ENCODE data around the gene SPATA2L. TPM values are rescaled to one million over a fixed set of nuclear protein-coding genes. Genes with fewer than 3 reads are reported as not detected.

Gene SPATA2L, protein sequence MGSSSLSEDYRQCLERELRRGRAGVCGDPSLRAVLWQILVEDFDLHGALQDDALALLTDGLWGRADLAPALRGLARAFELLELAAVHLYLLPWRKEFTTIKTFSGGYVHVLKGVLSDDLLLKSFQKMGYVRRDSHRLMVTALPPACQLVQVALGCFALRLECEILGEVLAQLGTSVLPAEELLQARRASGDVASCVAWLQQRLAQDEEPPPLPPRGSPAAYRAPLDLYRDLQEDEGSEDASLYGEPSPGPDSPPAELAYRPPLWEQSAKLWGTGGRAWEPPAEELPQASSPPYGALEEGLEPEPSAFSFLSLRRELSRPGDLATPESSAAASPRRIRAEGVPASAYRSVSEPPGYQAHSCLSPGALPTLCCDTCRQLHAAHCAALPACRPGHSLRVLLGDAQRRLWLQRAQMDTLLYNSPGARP
- total RNA-seq (2014; rRNA removed; shearing (Covaris generic)): 5.5 and 10.9 TPM in 2 replicates

DNA sequence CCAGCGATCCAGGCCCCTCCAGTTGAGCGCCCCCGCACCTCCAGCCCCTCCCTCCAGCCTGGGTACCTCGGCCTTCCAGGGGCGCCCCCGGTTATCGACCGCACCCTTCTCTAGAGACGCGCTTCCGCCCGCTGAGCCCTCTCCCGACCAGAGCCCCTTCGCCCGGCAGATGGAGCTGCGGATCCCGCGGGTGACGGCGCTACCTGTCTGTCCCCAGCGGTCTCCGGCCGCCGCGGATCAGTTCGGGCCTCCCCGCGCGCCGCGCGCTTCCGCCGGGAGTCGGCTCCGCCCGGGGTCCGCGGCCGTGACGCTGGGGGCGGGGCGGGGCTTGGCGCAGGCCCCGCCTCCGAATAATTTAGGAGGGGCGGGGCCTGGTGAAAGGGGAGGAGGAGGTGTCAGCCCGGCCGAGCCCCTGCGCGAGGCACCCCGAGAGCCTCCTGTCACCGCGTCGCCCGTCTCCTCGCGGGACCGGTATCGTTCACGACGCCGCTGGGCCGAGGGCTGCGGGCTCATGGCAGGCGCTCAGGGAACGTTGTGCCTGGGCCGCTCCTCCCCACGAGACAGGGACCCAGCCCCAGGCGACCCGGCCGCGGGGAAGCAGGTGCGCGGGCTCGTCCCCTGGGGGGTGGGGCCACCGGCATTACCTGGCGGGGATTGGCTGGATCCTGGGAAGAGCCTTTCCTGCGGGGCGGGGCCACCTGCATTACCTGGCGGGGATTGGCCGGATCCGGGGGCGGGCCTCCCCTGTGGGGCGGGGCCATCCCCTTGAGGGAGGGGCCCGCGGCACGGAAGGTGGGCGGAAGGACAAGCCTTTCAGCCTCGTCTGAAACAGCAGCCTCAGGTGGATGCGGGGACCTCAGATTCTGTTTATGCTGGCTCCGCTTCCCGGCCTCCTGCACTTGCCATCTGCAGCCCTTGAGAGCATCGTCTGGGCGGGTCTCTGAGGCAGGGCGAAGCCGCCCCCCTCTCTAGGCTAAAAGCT lies at the start of gene SPATA2L:
Gene SPATA2L, minus strand, starts transcription at position 281 of the 982 bp plus-strand sequence. CDS start 473 bp downstream, outside the sequence.
- DNase-seq (ENCODE audit: low read depth): peak; percentile 90

- DNase-seq (ENCODE audit: low read depth): no peak
Measured at GRCh38 chr16:89749637-89750036, 48.1 kb upstream of the SPATA2L start.

DNA sequence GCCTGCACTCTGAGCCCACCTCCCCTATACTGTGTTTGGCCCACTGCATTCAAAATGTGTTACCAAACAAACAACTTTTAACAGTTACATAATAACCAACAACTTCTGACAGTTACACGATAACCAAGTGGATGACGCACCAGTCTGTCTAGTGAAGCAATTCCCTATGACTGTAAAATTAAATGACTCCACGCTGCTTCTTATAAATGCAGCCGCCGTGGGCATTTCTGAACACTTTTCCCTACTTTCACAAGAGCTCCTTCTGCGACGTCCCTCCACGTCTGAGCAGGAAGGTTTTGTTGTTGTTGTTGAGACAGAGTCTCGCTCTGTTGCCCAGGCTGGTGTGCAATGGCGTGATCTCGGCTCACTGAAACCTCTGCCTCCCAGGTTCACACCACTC lies 47.4 kb upstream of the SPATA2L start:
- DNase-seq (ENCODE audit: low read depth): no peak

GRCh38 chr16:89748076-89748475 lies 46.6 kb upstream of the SPATA2L start:
- no peak for DNase-seq (ENCODE audit: low read depth)

DNA sequence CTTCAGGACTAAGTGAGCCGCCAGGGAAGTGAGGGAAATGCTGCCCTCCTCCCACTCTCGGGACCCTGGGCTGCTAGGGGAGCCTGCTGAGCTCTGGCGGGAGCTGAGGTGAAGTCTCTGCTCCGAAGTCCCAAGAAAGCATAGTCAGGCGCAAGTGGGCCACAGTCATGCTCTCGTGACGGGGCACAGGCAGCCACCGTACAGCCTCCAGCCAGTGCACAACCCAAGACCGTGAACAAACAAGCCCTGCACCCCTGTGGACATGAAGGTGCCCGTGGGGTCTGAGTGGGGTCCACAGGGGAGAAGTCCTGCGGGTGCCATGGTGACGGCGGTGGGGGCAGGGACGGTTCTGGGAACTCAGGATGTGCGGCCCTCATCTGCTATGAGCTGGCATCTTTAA lies 44.5 kb upstream of the SPATA2L start:
- DNase-seq (ENCODE audit: low read depth): no peak

GRCh38 chr16:89744813-89745212 lies 43.3 kb upstream of the SPATA2L start:
- DNase-seq (ENCODE audit: low read depth): no peak

GRCh38 chr16:89742948-89743347 lies 41.4 kb upstream of the SPATA2L start:
- DNase-seq (ENCODE audit: low read depth): no peak

- DNase-seq (ENCODE audit: low read depth): no peak
Measured at GRCh38 chr16:89741342-89742014, 40.0 kb upstream of the SPATA2L start.

GRCh38 chr16:89739383-89739782 lies 37.9 kb upstream of the SPATA2L start:
- DNase-seq (ENCODE audit: low read depth): no peak

- no peak for DNase-seq (ENCODE audit: low read depth)
Measured at GRCh38 chr16:89738538-89739317, 37.2 kb upstream of the SPATA2L start.

DNA sequence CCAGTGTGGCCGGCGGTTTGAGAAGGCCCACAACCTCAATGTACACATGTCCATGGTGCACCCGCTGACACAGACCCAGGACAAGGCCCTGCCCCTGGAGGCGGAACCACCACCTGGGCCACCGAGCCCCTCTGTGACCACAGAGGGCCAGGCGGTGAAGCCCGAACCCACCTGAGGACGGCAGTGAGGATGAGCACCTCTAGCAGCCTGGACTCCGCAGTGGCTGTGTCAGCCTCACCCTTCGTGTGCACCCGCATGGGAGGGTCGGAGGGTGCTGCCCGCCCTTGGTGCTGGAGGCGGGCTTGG lies 36.5 kb upstream of the SPATA2L start:
- DNase-seq (ENCODE audit: low read depth): no peak

- DNase-seq (ENCODE audit: low read depth): no peak
Measured at GRCh38 chr16:89737341-89738071, 36.0 kb upstream of the SPATA2L start.

DNA sequence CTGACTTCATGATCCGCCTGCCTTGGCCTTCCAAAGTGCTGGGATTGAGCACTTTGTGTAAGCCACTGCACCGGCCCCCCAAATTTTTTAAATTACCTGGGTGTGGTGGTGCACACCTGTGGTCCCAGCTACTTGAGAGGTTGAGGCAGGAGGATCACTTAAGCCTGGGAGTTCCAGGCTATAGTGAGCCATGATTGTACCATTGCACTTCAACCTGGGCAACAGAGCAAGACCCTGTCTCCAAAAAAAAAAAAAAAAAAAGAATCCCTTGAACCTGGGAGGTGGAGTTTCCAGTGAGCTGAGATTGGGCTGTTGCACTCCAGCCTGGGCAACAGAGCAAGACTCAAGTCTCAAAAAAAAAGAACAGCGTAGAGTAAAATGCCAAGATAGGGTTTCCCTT lies 35.0 kb upstream of the SPATA2L start:
- no peak for DNase-seq (ENCODE audit: low read depth)

GRCh38 chr16:89733792-89734191 lies 32.3 kb upstream of the SPATA2L start:
- DNase-seq (ENCODE audit: low read depth): no peak

DNA sequence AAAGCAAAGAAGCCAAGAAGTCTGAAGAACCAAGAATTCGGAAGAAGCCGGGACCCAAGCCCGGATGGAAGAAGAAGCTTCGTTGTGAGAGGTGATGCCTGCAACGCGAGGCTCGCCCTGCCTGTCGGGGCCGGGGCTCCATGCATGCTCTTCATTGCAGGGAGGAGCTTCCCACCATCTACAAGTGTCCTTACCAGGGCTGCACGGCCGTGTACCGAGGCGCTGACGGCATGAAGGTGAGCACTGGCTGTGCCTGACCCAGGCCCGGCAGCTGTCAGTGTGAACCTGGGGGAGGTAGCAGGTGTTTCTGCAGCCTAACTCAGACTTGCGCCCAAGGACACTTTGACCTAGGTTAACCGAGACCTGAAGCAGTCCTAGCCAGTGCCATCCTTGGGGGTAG lies 31.8 kb upstream of the SPATA2L start:
- no peak for DNase-seq (ENCODE audit: low read depth)

- no peak for DNase-seq (ENCODE audit: low read depth)
Measured at GRCh38 chr16:89732918-89733242, 31.4 kb upstream of the SPATA2L start.

GRCh38 chr16:89732142-89732917 lies 30.8 kb upstream of the SPATA2L start:
- DNase-seq (ENCODE audit: low read depth): no peak

GRCh38 chr16:89730610-89731234 lies 29.2 kb upstream of the SPATA2L start:
- DNase-seq (ENCODE audit: low read depth): no peak

- DNase-seq (ENCODE audit: low read depth): no peak
Measured at GRCh38 chr16:89729863-89730593, 28.5 kb upstream of the SPATA2L start.
